Measurements from ENCODE around the gene CACNA1I. TPM values are rescaled to one million over a fixed set of nuclear protein-coding genes. Genes with fewer than 3 reads are reported as not detected.

Gene CACNA1I
- total RNA-seq, 1 experiment from 2014 or later: 2.1 TPM

DNA sequence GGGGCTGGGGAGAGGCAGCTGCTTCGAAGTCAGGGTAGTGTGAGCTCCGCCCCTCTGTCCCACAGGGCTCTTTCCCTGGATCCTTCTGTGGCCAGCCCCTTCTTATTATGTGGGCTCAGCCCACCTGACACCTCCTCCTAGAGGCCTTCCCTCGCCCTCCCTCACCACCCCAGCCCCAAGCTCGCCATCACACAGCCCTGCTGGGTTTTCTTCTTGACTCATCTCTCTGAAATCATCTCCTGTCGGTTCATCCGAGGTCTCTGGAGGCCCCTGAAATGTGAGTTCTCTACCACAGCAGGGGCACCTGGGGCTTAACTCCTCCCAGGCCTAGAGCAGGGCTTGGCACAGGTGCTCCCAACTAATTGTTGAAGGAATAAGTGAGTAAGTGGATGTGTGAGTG is 65.2 kb downstream of the CACNA1I start (continued):
- TF ChIP-seq, protein P1, sequence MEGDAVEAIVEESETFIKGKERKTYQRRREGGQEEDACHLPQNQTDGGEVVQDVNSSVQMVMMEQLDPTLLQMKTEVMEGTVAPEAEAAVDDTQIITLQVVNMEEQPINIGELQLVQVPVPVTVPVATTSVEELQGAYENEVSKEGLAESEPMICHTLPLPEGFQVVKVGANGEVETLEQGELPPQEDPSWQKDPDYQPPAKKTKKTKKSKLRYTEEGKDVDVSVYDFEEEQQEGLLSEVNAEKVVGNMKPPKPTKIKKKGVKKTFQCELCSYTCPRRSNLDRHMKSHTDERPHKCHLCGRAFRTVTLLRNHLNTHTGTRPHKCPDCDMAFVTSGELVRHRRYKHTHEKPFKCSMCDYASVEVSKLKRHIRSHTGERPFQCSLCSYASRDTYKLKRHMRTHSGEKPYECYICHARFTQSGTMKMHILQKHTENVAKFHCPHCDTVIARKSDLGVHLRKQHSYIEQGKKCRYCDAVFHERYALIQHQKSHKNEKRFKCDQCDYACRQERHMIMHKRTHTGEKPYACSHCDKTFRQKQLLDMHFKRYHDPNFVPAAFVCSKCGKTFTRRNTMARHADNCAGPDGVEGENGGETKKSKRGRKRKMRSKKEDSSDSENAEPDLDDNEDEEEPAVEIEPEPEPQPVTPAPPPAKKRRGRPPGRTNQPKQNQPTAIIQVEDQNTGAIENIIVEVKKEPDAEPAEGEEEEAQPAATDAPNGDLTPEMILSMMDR (IDR thresholded peaks at IDR 0.05): no peak
- TF ChIP-seq, protein P2, sequence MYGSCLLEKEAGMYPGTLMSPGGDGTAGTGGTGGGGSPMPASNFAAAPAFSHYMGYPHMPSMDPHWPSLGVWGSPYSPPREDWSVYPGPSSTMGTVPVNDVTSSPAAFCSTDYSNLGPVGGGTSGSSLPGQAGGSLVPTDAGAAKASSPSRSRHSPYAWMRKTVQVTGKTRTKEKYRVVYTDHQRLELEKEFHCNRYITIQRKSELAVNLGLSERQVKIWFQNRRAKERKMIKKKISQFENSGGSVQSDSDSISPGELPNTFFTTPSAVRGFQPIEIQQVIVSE (CRISPR knock-in tag; IDR thresholded peaks at IDR 0.05; ENCODE audit: borderline replicate concordance): no peak
- TF ChIP-seq NR3C1 (CRISPR knock-in tag; conservative IDR thresholded peaks at IDR 0.05; ENCODE audit: low read depth) (no peak), JAZF1 (CRISPR knock-in tag; IDR thresholded peaks at IDR 0.05) (no peak), NR1H2 (CRISPR knock-in tag; IDR thresholded peaks at IDR 0.05) (no peak)

DNA sequence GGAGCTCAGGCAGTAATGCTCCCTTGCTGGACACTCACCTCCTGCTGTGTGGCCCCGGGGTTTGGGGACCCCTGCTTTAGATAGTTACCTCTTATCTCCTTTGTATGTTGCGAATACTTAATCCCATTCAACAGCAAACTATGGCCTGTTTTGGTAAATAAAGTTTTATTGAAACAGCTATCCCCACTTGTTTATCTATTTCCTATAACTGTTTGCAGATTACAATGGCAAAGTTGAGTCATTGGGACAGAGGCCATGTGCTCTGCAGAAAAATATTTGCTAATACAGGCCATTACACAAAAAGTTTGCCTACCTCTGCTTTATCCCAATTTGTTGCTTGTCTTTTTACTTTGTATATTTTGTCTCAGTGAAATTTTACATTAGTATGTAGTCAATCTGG is 68.4 kb downstream of the CACNA1I start:
- Mint-ChIP-seq H3K36me3 (0 out of 2 replicates have a peak, but pooled peaks cover 3% of the 10 kb centered on the region), H3K9me3 (peaks cover 15% of the 10 kb centered on the region), H3K4me1 (peaks cover 13% of the 10 kb centered on the region), H3K27me3 (ENCODE audit: low read depth) (no peaks in the 10 kb centered on the region), H3K27ac (no peak overlapping the region), H3K4me3 (no peak overlapping the region)
- no peak for TF ChIP-seq PRRX2 (CRISPR knock-in tag; IDR thresholded peaks at IDR 0.05)
- TF ChIP-seq, protein P3, sequence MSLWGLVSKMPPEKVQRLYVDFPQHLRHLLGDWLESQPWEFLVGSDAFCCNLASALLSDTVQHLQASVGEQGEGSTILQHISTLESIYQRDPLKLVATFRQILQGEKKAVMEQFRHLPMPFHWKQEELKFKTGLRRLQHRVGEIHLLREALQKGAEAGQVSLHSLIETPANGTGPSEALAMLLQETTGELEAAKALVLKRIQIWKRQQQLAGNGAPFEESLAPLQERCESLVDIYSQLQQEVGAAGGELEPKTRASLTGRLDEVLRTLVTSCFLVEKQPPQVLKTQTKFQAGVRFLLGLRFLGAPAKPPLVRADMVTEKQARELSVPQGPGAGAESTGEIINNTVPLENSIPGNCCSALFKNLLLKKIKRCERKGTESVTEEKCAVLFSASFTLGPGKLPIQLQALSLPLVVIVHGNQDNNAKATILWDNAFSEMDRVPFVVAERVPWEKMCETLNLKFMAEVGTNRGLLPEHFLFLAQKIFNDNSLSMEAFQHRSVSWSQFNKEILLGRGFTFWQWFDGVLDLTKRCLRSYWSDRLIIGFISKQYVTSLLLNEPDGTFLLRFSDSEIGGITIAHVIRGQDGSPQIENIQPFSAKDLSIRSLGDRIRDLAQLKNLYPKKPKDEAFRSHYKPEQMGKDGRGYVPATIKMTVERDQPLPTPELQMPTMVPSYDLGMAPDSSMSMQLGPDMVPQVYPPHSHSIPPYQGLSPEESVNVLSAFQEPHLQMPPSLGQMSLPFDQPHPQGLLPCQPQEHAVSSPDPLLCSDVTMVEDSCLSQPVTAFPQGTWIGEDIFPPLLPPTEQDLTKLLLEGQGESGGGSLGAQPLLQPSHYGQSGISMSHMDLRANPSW (CRISPR knock-in tag; conservative IDR thresholded peaks at IDR 0.05; ENCODE audit: low read depth): no peak
- ATAC-seq (no peak), DNase-seq (ENCODE audit: low spot score) (no peak)
- CTCF ChIA-PET: no interaction called here
- POLR2A ChIA-PET: no interaction called here

DNA sequence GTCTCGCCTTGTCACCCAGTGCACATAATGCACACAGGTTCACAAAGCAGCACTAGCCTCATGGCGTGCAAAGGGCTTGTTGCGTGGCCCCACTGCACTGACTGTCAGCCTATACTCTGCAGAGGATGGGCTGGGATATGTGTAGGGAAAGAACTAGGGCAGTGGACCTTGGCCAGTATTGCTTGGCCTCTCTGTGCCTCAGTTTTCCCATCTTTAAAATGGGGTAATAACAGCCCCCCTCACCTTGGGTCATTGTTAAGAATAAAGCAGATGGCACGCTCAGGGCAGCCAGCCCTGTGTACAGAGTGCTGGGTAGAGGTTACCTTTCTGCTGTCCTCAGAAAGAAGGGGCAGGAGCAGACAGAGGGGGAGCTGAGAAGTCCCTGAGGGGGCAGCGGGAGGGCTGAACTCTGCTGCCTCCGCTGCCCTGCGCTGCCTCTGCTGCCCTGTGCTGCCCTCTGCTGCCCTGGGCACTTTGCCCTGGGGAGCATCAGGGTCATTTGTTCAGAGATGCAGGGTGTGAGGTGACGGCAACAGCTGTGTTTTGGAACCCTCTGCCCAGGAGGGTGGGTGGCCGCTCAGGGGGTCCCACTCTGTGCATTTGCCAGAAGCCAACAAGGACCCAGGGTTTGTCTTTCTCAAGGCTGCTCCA is 71.2 kb downstream of the CACNA1I start:
- Mint-ChIP-seq H3K9me3 (peaks cover 9% of the 10 kb centered on the region), H3K27me3 (ENCODE audit: low read depth) (no peaks in the 10 kb centered on the region), H3K4me1 (no peaks in the 10 kb centered on the region), H3K36me3 (0 out of 2 replicates have a peak, but pooled peaks cover 3% of the 10 kb centered on the region), H3K27ac (no peak overlapping the region), H3K4me3 (no peak overlapping the region)
- ATAC-seq (no peak), DNase-seq (ENCODE audit: low spot score) (no peak)
- TF ChIP-seq CREB1 (CRISPR knock-in tag; IDR thresholded peaks at IDR 0.05) (no peak), ZNF263 (CRISPR knock-in tag; IDR thresholded peaks at IDR 0.05; ENCODE audit: low read depth) (no peak)
- TF ChIP-seq, protein P4, sequence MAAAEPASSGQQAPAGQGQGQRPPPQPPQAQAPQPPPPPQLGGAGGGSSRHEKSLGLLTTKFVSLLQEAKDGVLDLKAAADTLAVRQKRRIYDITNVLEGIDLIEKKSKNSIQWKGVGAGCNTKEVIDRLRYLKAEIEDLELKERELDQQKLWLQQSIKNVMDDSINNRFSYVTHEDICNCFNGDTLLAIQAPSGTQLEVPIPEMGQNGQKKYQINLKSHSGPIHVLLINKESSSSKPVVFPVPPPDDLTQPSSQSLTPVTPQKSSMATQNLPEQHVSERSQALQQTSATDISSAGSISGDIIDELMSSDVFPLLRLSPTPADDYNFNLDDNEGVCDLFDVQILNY (CRISPR knock-in tag; IDR thresholded peaks at IDR 0.05): no peak
- POLR2A ChIA-PET: no interaction called here
- CTCF ChIA-PET: interaction anchor here (1.3 kb wide), 1 partner anchor 107 kb away, joined by 5 read pairs; no protein-coding TSS in a partner anchor

DNA sequence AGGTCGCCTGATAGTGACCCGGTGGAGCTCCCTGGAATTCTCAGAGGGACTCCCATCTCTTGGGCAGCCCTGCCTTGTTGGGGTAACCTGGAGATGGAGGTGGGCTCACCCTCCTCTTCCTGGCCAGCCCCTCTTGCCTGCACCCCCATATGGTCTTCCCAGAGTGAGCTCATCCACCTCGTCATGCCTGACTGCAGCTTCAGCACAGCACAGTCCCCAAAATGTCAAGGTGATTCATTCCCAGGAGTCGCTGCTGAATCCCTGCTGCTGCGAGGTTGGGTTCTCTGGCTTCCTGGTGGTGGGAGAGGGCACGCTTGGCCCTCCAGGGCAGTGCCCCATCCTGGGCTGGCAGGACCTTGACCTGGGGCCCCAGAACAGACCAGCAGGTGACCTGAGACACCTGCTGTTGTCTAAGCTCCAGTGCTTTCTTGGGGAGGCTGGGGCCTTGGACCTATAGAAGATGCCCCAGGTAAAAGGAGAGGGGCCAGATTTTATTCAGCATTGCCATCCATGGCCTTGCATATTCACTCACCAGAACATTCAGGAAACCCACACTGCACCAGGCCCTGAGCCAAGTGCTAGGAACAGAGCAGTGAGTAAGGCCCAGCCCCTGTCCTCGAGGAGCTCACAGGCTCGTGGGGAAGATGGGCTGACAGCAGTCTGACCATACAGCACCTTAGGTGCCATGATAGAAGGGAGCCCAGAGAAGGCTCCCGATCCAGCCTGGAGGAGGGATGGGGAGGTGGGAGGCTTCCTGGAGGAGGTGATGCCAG is 72.9 kb downstream of the CACNA1I start:
- ChIA-PET POLR2A (no interaction called here), CTCF (interaction anchor here (0.6 to 1.2 kb wide), 4 partner anchors 22 to 250 kb away, joined by 3 to 4 read pairs (median 3); no protein-coding TSS in a partner anchor)
- DNase-seq (ENCODE audit: low spot score): no peak
- Mint-ChIP-seq H3K27ac (no peak overlapping the region), H3K27me3 (ENCODE audit: low read depth) (no peaks in the 10 kb centered on the region), H3K4me3 (no peak overlapping the region), H3K36me3 (0 out of 2 replicates have a peak, but pooled peaks cover 3% of the 10 kb centered on the region), H3K4me1 (no peaks in the 10 kb centered on the region), H3K9me3 (peaks cover 9% of the 10 kb centered on the region)
- no peak for ATAC-seq
- TF ChIP-seq TEAD4 (CRISPR knock-in tag; IDR thresholded peaks at IDR 0.05) (no peak), ETV6 (CRISPR knock-in tag; IDR thresholded peaks at IDR 0.05) (no peak), MXD4 (CRISPR knock-in tag; IDR thresholded peaks at IDR 0.05; ENCODE audit: borderline replicate concordance) (no peak), ZNF232 (CRISPR knock-in tag; IDR thresholded peaks at IDR 0.05) (no peak), SP1 (CRISPR knock-in tag; conservative IDR thresholded peaks at IDR 0.05) (no peak), ZNF121 (CRISPR knock-in tag; IDR thresholded peaks at IDR 0.05) (no peak)
- TF ChIP-seq, protein P5, sequence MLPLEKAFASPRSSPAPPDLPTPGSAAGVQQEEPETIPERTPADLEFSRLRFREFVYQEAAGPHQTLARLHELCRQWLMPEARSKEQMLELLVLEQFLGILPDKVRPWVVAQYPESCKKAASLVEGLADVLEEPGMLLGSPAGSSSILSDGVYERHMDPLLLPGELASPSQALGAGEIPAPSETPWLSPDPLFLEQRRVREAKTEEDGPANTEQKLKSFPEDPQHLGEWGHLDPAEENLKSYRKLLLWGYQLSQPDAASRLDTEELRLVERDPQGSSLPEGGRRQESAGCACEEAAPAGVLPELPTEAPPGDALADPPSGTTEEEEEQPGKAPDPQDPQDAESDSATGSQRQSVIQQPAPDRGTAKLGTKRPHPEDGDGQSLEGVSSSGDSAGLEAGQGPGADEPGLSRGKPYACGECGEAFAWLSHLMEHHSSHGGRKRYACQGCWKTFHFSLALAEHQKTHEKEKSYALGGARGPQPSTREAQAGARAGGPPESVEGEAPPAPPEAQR (CRISPR knock-in tag; IDR thresholded peaks at IDR 0.05): no peak
- TF ChIP-seq, protein P6, sequence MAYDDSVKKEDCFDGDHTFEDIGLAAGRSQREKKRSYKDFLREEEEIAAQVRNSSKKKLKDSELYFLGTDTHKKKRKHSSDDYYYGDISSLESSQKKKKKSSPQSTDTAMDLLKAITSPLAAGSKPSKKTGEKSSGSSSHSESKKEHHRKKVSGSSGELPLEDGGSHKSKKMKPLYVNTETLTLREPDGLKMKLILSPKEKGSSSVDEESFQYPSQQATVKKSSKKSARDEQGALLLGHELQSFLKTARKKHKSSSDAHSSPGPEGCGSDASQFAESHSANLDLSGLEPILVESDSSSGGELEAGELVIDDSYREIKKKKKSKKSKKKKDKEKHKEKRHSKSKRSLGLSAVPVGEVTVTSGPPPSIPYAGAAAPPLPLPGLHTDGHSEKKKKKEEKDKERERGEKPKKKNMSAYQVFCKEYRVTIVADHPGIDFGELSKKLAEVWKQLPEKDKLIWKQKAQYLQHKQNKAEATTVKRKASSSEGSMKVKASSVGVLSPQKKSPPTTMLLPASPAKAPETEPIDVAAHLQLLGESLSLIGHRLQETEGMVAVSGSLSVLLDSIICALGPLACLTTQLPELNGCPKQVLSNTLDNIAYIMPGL (CRISPR knock-in tag; IDR thresholded peaks at IDR 0.05): no peak
